K562 (cell line): ENCODE measurements around the gene STK16. TPM values are rescaled to one million over a fixed set of nuclear protein-coding genes. Genes with fewer than 3 reads are reported as not detected.

Experiments used
- ARHGAP35 ChIP-seq: fragments of 450-650 bp; IDR thresholded peaks from 2 replicates; pipeline ENCODE4 v1.6.1; 2018; ENCODE audit not compliant: partially characterized antibody
- CBFB ChIP-seq: sonication (generic); formaldehyde crosslinking; IDR thresholded peaks from 2 replicates; pipeline ENCODE4 v1.4.0; 2020; ENCODE audit warnings: mild to moderate bottlenecking, missing genetic modification reagents
- CTBP1 ChIP-seq: fragments of 450-650 bp; IDR thresholded peaks from 2 replicates; pipeline ENCODE4 v1.6.1; 2016; ENCODE audit warnings: borderline replicate concordance
- DACH1 ChIP-seq: fragments of 450-650 bp; IDR thresholded peaks from 2 replicates; pipeline ENCODE4 v1.6.1; 2018; ENCODE audit not compliant: partially characterized antibody
- ETV5 ChIP-seq: sonication (generic); formaldehyde crosslinking; IDR thresholded peaks from 2 replicates; pipeline ENCODE4 v1.4.0; 2020; ENCODE audit warnings: low read depth, mild to moderate bottlenecking, missing genetic modification reagents
- FOXP1 ChIP-seq: sonication (generic); formaldehyde crosslinking; IDR thresholded peaks from 2 replicates; pipeline ENCODE4 v1.8.0; 2022; ENCODE audit warnings: mild to moderate bottlenecking, missing genetic modification reagents
- HCFC1 ChIP-seq: IDR thresholded peaks from 2 replicates; pipeline ENCODE4 v1.6.1; 2012; ENCODE audit warnings: low read depth, low read length, improper control_type of control experiment
- MXI1 ChIP-seq: IDR thresholded peaks from 2 replicates; pipeline ENCODE4 v1.6.1; 2011; ENCODE audit warnings: low read depth, mild to moderate bottlenecking, improper control_type of control experiment, low read length
- NFIX ChIP-seq: fragments of 250-450 bp; sonication (Bioruptor Pico); IDR thresholded peaks from 2 replicates; pipeline ENCODE4 v1.4.0; 2020; ENCODE audit warnings: low read depth, mild to moderate bottlenecking, moderate library complexity
- PCBP2 ChIP-seq: fragments of 200-400 bp; formaldehyde crosslinking; IDR thresholded peaks from 2 replicates; pipeline ENCODE4 v1.6.1; 2018; ENCODE audit warnings: low read length, low read depth, mild to moderate bottlenecking, moderate library complexity; ENCODE audit not compliant: poor library complexity, severe bottlenecking
- RBFOX2 ChIP-seq: fragments of 200-400 bp; formaldehyde crosslinking; IDR thresholded peaks from 2 replicates; pipeline ENCODE4 v1.6.1; 2017; ENCODE audit warnings: low read depth, mild to moderate bottlenecking, low read length, moderate library complexity
- RBM34 ChIP-seq: fragments of 200-400 bp; formaldehyde crosslinking; IDR thresholded peaks from 2 replicates; pipeline ENCODE4 v1.6.1; 2018; ENCODE audit warnings: low read length, borderline replicate concordance; ENCODE audit not compliant: insufficient read depth
- TEAD4 ChIP-seq, 2 experiments: sonication (generic) in 1 of 2; formaldehyde crosslinking in 1 of 2; IDR thresholded peaks; 2 replicates each; pipeline versions ENCODE4 v1.6.1 to v1.8.0; 2012 to 2022; ENCODE audit warnings: borderline replicate concordance in 1 of 2, inconsistent platforms in 1 of 2, low read length in 1 of 2, mild to moderate bottlenecking in 1 of 2, missing genetic modification reagents in 1 of 2
- XRCC4 ChIP-seq: IDR thresholded peaks from one replicate; pipeline ENCODE4 v1.6.1; 2011; ENCODE audit not compliant: insufficient read depth, insufficient read length; ENCODE audit errors: extremely low read depth
- ZBTB7A ChIP-seq: IDR thresholded peaks from 2 replicates; pipeline ENCODE4 v1.6.1; 2011; ENCODE audit warnings: low read depth, mild to moderate bottlenecking, low read length, moderate library complexity, borderline replicate concordance; ENCODE audit not compliant: control insufficient read depth
- ZNF274 ChIP-seq: IDR thresholded peaks from 2 replicates; pipeline ENCODE4 v1.6.1; 2011; ENCODE audit warnings: low read depth, mild to moderate bottlenecking, low read length, moderate library complexity, borderline replicate concordance
- polyA plus RNA-seq, 8 experiments: library from polyadenylated mRNA; depleted of rRNA in 4 of 8; stranded (reverse) in 5 of 8; unstranded in 3 of 8; fragments of >200 nt; fragmentation: Nextera tagmentation in 2 of 8; fragmentation: Illumina TruSeq in 1 of 8; extraction: Ambion mirVana in 2 of 8; extraction: Trizol in 1 of 8; gene quantifications; 2 replicates each; pipeline versions ENCODE4 v1.2.1 to v1.2.3, GENCODE V29; 2011 to 2014; ENCODE audit warnings: inconsistent platforms in 1 of 8, missing spikeins in 1 of 8
- total RNA-seq, 7 experiments: library from RNA; depleted of rRNA in 6 of 7; stranded (reverse); fragments of >200 nt in 6 of 7; fragmentation: Illumina TruSeq in 2 of 7; extraction: Trizol in 2 of 7; gene quantifications; 2 replicates each; pipeline versions ENCODE4 v1.2.1 to v1.2.3, GENCODE V29; 2011 to 2021; ENCODE audit warnings: low replicate concordance in 1 of 7
- TF ChIP-seq, protein P1 (sequence below): fragments of 450-650 bp; IDR thresholded peaks from 2 replicates; pipeline ENCODE4 v1.6.1; 2016; ENCODE audit warnings: mild to moderate bottlenecking
- TF ChIP-seq, protein P2 (sequence below): sonication (generic); formaldehyde crosslinking; IDR thresholded peaks from 2 replicates; pipeline ENCODE4 v1.8.0; 2022; ENCODE audit warnings: mild to moderate bottlenecking, missing genetic modification reagents

Gene STK16
- total and polyA plus RNA-seq, 9 of the 15 experiments (the other 6 are each of a cell fraction or from before 2014, with no cell fraction given): 5.4 to 36.2 (median 17.8) TPM

DNA sequence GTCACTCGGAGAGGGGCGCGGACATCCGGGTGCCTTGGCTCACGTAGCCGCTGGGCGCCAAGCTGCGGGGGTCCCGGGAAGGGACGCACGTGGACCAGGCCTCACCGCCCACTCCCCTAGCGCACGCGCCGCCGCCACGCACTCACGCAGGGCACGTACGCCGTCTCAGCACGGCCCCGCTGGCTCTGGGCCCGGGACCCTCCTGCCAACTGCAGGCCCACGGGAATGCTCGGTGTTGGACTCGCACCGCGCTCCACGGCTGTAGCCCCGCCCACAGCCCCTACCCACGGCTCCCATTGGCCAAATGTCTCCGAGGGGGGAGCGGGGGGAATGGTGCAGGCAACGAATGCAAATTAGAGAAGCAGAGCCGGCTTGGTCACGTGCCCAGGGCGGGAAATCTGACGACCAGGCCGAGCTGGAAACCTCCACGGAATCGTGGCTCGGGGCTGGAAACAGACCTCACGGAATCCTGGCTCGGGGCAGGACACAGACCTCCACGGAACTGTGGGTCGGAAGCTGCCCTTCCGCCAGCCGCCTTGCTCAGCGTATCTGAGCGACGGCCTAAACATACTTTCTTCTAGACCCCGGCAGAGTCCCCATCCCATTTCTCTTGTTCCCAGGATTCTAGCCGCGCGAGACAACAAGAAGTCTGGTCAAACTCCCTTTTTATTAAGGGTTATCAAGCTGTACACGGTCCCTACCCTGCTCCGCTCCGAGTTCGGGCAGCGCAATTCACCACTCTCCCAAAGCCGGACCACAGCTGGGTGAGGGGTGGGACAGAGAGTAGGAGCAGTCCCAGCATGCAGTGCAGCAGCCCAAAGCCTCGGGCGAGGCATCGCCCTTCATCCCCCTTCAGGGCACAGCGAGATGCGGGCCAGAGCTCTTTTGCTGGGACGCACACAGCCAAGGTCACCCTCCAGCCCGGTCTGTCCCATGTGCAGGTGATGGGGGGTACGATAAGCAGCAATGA, 26.3 kb upstream of the STK16 start, which contains the start of gene ABCB6 (continued):
- TF ChIP-seq, protein P1, sequence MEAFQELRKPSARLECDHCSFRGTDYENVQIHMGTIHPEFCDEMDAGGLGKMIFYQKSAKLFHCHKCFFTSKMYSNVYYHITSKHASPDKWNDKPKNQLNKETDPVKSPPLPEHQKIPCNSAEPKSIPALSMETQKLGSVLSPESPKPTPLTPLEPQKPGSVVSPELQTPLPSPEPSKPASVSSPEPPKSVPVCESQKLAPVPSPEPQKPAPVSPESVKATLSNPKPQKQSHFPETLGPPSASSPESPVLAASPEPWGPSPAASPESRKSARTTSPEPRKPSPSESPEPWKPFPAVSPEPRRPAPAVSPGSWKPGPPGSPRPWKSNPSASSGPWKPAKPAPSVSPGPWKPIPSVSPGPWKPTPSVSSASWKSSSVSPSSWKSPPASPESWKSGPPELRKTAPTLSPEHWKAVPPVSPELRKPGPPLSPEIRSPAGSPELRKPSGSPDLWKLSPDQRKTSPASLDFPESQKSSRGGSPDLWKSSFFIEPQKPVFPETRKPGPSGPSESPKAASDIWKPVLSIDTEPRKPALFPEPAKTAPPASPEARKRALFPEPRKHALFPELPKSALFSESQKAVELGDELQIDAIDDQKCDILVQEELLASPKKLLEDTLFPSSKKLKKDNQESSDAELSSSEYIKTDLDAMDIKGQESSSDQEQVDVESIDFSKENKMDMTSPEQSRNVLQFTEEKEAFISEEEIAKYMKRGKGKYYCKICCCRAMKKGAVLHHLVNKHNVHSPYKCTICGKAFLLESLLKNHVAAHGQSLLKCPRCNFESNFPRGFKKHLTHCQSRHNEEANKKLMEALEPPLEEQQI: no peak
- TF ChIP-seq XRCC4 (no peak), NFIX (CRISPR knock-in tag) (no peak), MXI1 (0 out of 2 replicates have a peak, but pooled peaks have one; percentile 16), FOXP1 (CRISPR knock-in tag) (no peak; the same call in 1 of the 2 replicates), TEAD4 (IDR thresholded peaks at IDR 0.05; ENCODE audit: low read length) (no peak), TEAD4 (CRISPR knock-in tag; IDR thresholded peaks at IDR 0.05; ENCODE audit: borderline replicate concordance) (no peak), CTBP1 (peak; percentile 33; the same call in 1 of the 2 replicates), RBM34 (no peak), ZBTB7A (peak; percentile 70; the same call in 1 of the 2 replicates), ARHGAP35 (no peak), CBFB (CRISPR knock-in tag) (no peak), PCBP2 (no peak), ETV5 (CRISPR knock-in tag) (no peak), DACH1 (no peak), HCFC1 (no peak), RBFOX2 (peak; percentile 84), ZNF274 (no peak)
- TF ChIP-seq, protein P2, sequence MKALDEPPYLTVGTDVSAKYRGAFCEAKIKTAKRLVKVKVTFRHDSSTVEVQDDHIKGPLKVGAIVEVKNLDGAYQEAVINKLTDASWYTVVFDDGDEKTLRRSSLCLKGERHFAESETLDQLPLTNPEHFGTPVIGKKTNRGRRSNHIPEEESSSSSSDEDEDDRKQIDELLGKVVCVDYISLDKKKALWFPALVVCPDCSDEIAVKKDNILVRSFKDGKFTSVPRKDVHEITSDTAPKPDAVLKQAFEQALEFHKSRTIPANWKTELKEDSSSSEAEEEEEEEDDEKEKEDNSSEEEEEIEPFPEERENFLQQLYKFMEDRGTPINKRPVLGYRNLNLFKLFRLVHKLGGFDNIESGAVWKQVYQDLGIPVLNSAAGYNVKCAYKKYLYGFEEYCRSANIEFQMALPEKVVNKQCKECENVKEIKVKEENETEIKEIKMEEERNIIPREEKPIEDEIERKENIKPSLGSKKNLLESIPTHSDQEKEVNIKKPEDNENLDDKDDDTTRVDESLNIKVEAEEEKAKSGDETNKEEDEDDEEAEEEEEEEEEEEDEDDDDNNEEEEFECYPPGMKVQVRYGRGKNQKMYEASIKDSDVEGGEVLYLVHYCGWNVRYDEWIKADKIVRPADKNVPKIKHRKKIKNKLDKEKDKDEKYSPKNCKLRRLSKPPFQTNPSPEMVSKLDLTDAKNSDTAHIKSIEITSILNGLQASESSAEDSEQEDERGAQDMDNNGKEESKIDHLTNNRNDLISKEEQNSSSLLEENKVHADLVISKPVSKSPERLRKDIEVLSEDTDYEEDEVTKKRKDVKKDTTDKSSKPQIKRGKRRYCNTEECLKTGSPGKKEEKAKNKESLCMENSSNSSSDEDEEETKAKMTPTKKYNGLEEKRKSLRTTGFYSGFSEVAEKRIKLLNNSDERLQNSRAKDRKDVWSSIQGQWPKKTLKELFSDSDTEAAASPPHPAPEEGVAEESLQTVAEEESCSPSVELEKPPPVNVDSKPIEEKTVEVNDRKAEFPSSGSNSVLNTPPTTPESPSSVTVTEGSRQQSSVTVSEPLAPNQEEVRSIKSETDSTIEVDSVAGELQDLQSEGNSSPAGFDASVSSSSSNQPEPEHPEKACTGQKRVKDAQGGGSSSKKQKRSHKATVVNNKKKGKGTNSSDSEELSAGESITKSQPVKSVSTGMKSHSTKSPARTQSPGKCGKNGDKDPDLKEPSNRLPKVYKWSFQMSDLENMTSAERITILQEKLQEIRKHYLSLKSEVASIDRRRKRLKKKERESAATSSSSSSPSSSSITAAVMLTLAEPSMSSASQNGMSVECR: peak; percentile 85
